Coronary artery (tissue), 2 donors: ENCODE results near the gene EPN3.

Experiments
- DNase-seq: peaks from one replicate; pipeline ENCODE4 v3.0.0-alpha.2; 2017; ENCODE audit warnings: low spot score
- H3K27ac ChIP-seq, 2 donors: fragments of 200-600 bp; sonication (generic); one replicate each; pipeline ENCODE4 v1.5.1; 2016 to 2019
- H3K4me3 ChIP-seq: fragments of 200-600 bp; sonication (generic); 2 replicates; pipeline ENCODE4 v1.5.1; 2016; ENCODE audit warnings: mild to moderate bottlenecking, moderate library complexity
- CTCF ChIP-seq: fragments of 200-600 bp; sonication (generic); IDR thresholded peaks from one replicate; pipeline ENCODE4 v1.5.1; 2019; ENCODE audit warnings: antibody characterized with exemption

The EPN3 gene

GRCh38 chr17:50518384-50519023 is 14.0 kb upstream of the EPN3 start:
- no peak for TF ChIP-seq CTCF
- Histone ChIP-seq H3K4me3 (no peak overlapping the region), H3K27ac (no peak overlapping the region)
- no peak for DNase-seq

- no peak for TF ChIP-seq CTCF
- Histone ChIP-seq H3K4me3 (no peak overlapping the region), H3K27ac (no peak overlapping the region)
- no peak for DNase-seq
Observed at GRCh38 chr17:50519141-50519834, 13.2 kb upstream of the EPN3 start.

- DNase-seq = no peak
- no peak overlapping the region for H3K27ac ChIP-seq
- TF ChIP-seq CTCF = no peak
- H3K4me3 ChIP-seq = no peak overlapping the region
Observed at GRCh38 chr17:50520483-50520882, 12.1 kb upstream of the EPN3 start.

GRCh38 chr17:50521514-50521913 is 11.0 kb upstream of the EPN3 start:
- Histone ChIP-seq H3K4me3 (no peak overlapping the region), H3K27ac (no peak overlapping the region)
- no peak for DNase-seq
- no peak for TF ChIP-seq CTCF

GRCh38 chr17:50522766-50523165 is 9.8 kb upstream of the EPN3 start:
- no peak for DNase-seq
- Histone ChIP-seq H3K4me3 (no peak overlapping the region), H3K27ac (no peak overlapping the region)
- no peak for TF ChIP-seq CTCF

GRCh38 chr17:50523208-50523607 is 9.3 kb upstream of the EPN3 start:
- no peak for DNase-seq
- TF ChIP-seq CTCF = no peak
- H3K4me3 ChIP-seq = no peak overlapping the region
- no peak overlapping the region for H3K27ac ChIP-seq

- no peak for DNase-seq
- TF ChIP-seq CTCF = no peak
- H3K4me3 ChIP-seq = no peak overlapping the region
- H3K27ac ChIP-seq = no peak overlapping the region
Observed at GRCh38 chr17:50524838-50525237, 7.7 kb upstream of the EPN3 start.
